ENCODE data around the gene TMEM190.

Gene TMEM190

DNA sequence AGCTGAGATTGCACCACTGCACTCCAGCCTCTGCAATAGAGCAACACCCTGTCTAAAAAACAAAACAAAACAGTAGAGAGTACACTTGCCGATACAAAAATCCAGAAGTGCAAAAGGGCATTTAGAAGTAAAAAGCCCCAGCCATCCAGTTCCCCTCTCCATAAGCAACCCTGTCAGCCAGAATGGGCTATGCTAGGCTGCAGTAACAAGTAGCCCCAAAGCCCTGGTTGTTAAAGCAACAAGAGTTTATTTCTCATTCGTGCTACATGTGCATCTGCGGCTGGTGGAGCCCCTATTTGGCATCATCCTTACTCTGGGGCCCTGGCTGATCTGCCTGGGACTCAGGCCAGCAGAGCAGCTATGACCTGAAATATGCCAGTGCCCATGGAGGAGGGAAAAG lies 47.9 kb downstream of the TMEM190 start:
- no peak for DNase-seq

GRCh38 chr19:55426042-55426441 lies 49.4 kb downstream of the TMEM190 start:
- no peak for DNase-seq

Measured in stimulated activated CD4-positive, alpha-beta T cell treated with anti-CD3 and anti-CD28 coated beads, Interleukin-4, amount 100 ng/mL, for 1 hour (primary cell).